ENCODE results near the gene ARL10. TPM values are rescaled to one million over a fixed set of nuclear protein-coding genes. Genes with fewer than 3 reads are reported as not detected.

ARL10 gene
- total RNA-seq, 1 experiment from 2014 or later = 1.1 TPM

- intact Hi-C loops (cut with micrococcal nuclease) = no loop called here
- CTCF ChIA-PET = interaction anchor here (0.6 to 1.6 kb wide), 6 partner anchors 9 to 1618 kb away, joined by 3 to 7 read pairs (median 6); partner anchors contain the start of gene CLTB
- POLR2A ChIA-PET = interaction anchor here (0.8 to 3.5 kb wide), 10 partner anchors 10 to 148 kb away, joined by 3 to 74 read pairs (median 11); partner anchors contain the start of genes CDHR2, CLTB, FAF2 and HIGD2A
- BruUV-seq (replicated peaks) = no TSS peak
- Mint-ChIP-seq H3K27me3 (ENCODE audit: insufficient read depth, unreplicated experiment) (no peaks in the 10 kb centered on the region), H3K36me3 (ENCODE audit: insufficient read depth, unreplicated experiment) (peaks cover 61% of the 10 kb centered on the region), H3K27ac (ENCODE audit: low read depth, unreplicated experiment) (peak overlapping the region; percentile 78), H3K4me3 (ENCODE audit: unreplicated experiment) (peak overlapping the region; percentile 38), H3K4me1 (ENCODE audit: insufficient read depth, unreplicated experiment) (peaks cover 29% of the 10 kb centered on the region), H3K9me3 (ENCODE audit: unreplicated experiment) (no peaks in the 10 kb centered on the region)
- TF ChIP-seq, protein P1, sequence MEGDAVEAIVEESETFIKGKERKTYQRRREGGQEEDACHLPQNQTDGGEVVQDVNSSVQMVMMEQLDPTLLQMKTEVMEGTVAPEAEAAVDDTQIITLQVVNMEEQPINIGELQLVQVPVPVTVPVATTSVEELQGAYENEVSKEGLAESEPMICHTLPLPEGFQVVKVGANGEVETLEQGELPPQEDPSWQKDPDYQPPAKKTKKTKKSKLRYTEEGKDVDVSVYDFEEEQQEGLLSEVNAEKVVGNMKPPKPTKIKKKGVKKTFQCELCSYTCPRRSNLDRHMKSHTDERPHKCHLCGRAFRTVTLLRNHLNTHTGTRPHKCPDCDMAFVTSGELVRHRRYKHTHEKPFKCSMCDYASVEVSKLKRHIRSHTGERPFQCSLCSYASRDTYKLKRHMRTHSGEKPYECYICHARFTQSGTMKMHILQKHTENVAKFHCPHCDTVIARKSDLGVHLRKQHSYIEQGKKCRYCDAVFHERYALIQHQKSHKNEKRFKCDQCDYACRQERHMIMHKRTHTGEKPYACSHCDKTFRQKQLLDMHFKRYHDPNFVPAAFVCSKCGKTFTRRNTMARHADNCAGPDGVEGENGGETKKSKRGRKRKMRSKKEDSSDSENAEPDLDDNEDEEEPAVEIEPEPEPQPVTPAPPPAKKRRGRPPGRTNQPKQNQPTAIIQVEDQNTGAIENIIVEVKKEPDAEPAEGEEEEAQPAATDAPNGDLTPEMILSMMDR (IDR thresholded peaks at IDR 0.05; ENCODE audit: unreplicated experiment) = no peak
- no peak for DNase-seq (ENCODE audit: unreplicated experiment)
Measured at GRCh38 chr5:176401281-176402205, 36.3 kb downstream of the ARL10 start.

GRCh38 chr5:176405656-176406435 is 40.6 kb downstream of the ARL10 start:
- TF ChIP-seq, protein P1 (IDR thresholded peaks at IDR 0.05; ENCODE audit: unreplicated experiment) = no peak
- ChIA-PET CTCF (interaction anchor here (0.5 to 2.2 kb wide), 6 partner anchors 25 to 503 kb away, joined by 3 to 6 read pairs (median 5); partner anchors contain the start of gene FAF2), POLR2A (interaction anchor here (11.3 kb wide), 1 partner anchor 17 kb away, joined by 110 read pairs; the partner anchor contains the start of genes HIGD2A and NOP16)
- Mint-ChIP-seq H3K4me1 (ENCODE audit: insufficient read depth, unreplicated experiment) (peaks cover 32% of the 10 kb centered on the region), H3K27me3 (ENCODE audit: insufficient read depth, unreplicated experiment) (no peaks in the 10 kb centered on the region), H3K27ac (ENCODE audit: low read depth, unreplicated experiment) (no peak overlapping the region), H3K9me3 (ENCODE audit: unreplicated experiment) (no peaks in the 10 kb centered on the region), H3K4me3 (ENCODE audit: unreplicated experiment) (no peak overlapping the region), H3K36me3 (ENCODE audit: insufficient read depth, unreplicated experiment) (peaks cover 67% of the 10 kb centered on the region)
- intact Hi-C loops (cut with micrococcal nuclease) = no loop called here
- no peak for DNase-seq (ENCODE audit: unreplicated experiment)
- no TSS peak for BruUV-seq (replicated peaks)

DNA sequence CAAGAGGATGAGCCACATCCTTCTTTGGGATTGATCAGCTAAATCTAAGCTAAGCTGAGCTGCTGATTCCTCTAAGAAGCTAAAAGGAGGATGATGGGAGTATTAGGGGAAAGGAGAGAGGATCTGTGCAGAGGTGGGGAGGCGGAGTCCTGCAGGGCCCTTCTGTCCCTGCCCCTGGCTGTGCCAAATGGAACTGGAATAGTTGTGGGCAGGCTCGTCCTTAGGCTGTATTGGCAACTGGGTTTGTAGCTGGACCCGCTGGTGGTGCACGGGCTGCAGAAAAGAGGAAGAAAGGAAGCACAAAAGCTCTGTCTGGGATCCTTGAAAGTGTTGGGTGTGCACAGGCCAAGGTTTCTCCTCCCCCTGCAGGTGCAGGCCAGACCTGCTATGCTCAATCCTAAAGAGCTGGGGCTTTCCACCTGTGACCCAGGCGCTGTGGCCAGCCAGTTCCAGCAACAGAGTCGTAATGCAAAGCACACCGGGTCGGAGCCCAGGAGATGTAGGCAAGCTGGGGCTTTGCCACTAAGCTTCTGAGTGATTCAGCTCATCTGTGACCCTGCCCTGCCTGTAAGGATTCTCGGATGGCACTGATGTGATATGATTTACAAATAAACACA is 41.3 kb downstream of the ARL10 start:
- Mint-ChIP-seq H3K4me1 (ENCODE audit: insufficient read depth, unreplicated experiment) (peaks cover 32% of the 10 kb centered on the region), H3K4me3 (ENCODE audit: unreplicated experiment) (no peak overlapping the region), H3K27ac (ENCODE audit: low read depth, unreplicated experiment) (no peak overlapping the region), H3K36me3 (ENCODE audit: insufficient read depth, unreplicated experiment) (peaks cover 67% of the 10 kb centered on the region), H3K9me3 (ENCODE audit: unreplicated experiment) (no peaks in the 10 kb centered on the region), H3K27me3 (ENCODE audit: insufficient read depth, unreplicated experiment) (no peaks in the 10 kb centered on the region)
- ChIA-PET CTCF (interaction anchor here (0.6 to 2.2 kb wide), 5 partner anchors 9 to 138 kb away, joined by 3 to 6 read pairs (median 5); partner anchors contain the start of gene FAF2), POLR2A (interaction anchor here (1.3 to 11.3 kb wide), 2 partner anchors 18 to 131 kb away, joined by 4 to 110 read pairs; partner anchors contain the start of genes HIGD2A, NOP16 and RNF44)
- TF ChIP-seq, protein P1 (IDR thresholded peaks at IDR 0.05; ENCODE audit: unreplicated experiment) = no peak
- intact Hi-C loops (cut with micrococcal nuclease) = no loop called here
- BruUV-seq (replicated peaks) = no TSS peak
- no peak for DNase-seq (ENCODE audit: unreplicated experiment)

All from MCF 10A (cell line).